Right ventricle myocardium inferior (tissue), 1 donor: Measurements from ENCODE around the gene PFDN5. TPM values are rescaled to one million over a fixed set of nuclear protein-coding genes. Genes with fewer than 3 reads are reported as not detected.

Experiments used
- ATAC-seq: fragments of 200-7000 bp; cut with Tn5 transposase; one replicate; pipeline ENCODE4 v1.9.1; 2020; ENCODE audit warnings: mild to moderate bottlenecking, moderate library complexity
- DNase-seq: peaks from one replicate; pipeline ENCODE4 v3.0.0; 2021; ENCODE audit errors: missing footprints
- intact Hi-C: fragments of 100-400 bp; cut with DNase I; formaldehyde crosslinking; loops from one replicate; pipeline ENCODE4 v1.11.0; 2022
- long read RNA-seq: library from polyadenylated mRNA; unstranded; transcript quantifications from one replicate; pipeline ENCODE4 v2.0.0, GENCODE V29; 2021
- total RNA-seq: library from RNA; stranded (reverse); fragmentation: NEBNext Ultra II Directional; extraction: Animal tissue kit (Norgen Biotek cat#: 25700); gene quantifications from one replicate; pipeline ENCODE4 v1.2.1, GENCODE V29; 2021
- donor health status: DM: no; HTN: yes; CAD: no; lungs with severe emphysema.

PFDN5 gene
- 392 TPM for total RNA-seq
- long read RNA-seq, transcript PFDN5-203 (4 exons, 478 nt) = minor isoform, 11 of 130 reads
- long read RNA-seq, transcript PFDN5-214 (6 exons, 847 nt) = major isoform, 107 of 130 reads
- long read RNA-seq, partial matches to known transcripts = 0 of 130 reads
- long read RNA-seq, other reads (novel, unspliced or antisense) = 9 of 130 reads

DNA sequence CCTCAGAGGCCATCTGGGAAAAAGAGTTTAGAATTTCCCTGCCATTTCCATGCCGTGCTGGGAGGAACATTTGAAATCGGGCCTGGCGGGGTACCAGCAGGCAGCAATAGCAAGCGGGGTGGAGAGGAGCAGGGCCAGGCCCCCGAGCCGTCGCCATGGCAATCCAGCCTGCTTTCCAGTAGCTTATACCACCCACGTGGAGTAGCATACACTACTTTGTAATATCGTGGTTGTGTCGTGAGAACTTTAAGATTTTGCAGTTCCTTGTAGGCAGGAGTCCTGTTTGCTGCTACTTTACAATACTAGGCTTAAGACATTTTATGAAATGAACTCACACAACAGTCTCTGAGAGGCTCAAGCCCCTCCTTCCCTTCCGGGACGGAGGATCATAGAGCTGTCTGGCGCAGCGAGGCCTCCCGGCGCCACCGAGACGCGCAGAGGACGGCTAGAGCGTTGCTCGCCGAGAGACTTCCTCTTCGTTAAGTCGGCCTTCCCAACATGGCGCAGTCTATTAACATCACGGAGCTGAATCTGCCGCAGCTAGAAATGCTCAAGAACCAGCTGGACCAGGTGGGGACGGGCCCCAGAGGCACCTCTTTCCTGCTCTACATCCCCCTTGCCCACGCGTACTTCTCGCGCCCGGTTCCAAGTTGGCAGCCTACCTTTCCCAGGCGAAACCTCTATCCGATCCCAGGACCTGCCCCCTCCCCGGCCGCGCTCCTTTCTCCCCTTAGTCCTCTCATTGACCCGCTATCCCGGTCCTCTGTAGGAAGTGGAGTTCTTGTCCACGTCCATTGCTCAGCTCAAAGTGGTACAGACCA lies at the start of gene PFDN5:
Gene PFDN5, plus strand, starts transcription at position 473 of the 821 bp plus-strand sequence. Its CDS starts 26 bp downstream, at position 499.
- DNase-seq (peak; percentile 94), ATAC-seq (peak; percentile 95)
- intact Hi-C loops = loop anchor here (5.0 kb wide), 2 partner anchors 43 to 228 kb away; a partner anchor contains a TSS

DNA sequence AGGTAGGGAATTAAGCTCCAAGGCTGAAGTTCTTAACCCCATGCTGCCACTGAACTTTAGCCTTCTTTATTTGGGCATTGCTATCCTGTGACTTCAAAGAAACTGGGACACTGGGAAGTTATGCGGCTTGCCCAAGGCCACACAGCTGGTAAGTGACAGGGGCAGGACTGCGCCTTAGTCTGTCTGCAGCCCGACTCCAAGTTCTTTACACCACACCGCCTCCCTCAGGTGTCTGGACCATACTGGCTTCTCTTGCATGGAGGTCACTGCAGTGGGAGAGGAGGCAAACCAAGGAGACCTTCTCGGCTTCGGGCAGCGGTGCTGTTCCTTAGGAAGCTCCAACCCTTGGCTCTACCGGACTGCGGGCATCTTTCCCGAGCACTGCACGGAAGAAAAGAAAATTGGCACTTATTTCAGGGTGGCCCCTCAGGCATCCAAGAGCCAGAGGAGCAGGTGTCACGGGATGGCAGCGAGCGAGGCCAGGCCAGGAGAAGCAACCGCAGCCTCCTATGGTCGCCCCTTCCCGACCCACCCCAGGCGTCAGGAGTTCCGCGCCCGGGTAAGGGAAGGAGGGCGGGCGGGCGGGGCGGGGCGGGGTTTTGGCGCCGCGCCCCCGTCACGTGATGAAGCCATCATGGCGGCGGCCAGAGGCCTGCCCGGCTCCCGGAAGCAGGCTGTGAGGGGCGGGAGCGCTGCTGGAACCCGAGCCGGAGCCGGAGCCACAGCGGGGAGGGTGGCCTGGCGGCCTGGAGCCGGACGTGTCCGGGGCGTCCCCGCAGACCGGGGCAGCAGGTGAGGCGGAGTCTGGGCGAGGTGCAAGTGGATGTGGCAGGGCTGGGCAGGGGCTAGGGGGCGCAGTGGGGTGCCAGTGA lies 43.6 kb upstream of the PFDN5 start:
- intact Hi-C loops = loop anchor here (2.0 to 5.0 kb wide), 3 partner anchors 31 to 46 kb away; partner anchors contain the start of genes MYG1 and PFDN5

DNA sequence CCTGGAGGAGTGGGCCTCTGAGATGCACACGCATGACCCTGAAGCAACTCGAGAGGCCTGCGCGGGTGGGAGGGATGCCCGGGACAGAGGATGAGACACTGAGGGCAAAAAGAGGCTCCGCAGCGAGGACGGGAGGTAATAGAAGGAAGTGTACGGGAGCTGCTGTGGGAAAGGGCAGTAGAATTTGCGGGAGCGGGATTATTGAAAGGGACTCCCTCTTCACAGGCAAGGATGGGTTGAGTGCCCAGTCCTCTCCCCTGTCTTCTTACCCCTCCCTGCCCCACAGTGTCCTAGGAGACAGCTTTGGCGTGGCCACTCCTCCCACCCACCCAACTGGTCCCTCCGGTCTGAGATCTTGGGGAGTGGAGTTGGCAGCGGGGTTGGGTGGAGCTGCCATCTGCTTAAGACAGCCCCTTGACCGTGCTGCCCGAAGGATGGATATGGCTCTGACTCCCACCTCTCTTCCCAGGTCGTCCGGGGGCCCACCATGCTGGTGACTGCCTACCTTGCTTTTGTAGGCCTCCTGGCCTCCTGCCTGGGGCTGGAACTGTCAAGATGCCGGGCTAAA lies 42.9 kb upstream of the PFDN5 start:
- DNase-seq (no peak), ATAC-seq (peak; percentile 1)
- intact Hi-C loops = loop anchor here (2.0 to 5.0 kb wide), 2 partner anchors 38 to 45 kb away; partner anchors contain the start of genes MYG1 and PFDN5

More for the DNA sequence above, 43.6 kb upstream of the PFDN5 start:
- ATAC-seq = peak; percentile 94
- peak; percentile 89 for DNase-seq

DNA sequence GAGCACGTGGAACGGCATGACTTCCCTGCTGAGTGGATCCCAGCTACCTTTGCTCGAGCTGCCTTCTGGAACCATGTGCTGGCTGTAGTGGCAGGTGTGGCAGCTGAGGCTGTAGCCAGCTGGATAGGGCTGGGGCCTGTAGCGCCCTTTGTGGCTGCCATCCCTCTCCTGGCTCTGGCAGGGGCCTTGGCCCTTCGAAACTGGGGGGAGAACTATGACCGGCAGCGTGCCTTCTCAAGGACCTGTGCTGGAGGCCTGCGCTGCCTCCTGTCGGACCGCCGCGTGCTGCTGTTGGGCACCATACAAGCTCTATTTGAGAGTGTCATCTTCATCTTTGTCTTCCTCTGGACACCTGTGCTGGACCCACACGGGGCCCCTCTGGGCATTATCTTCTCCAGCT lies 42.0 kb upstream of the PFDN5 start:
- DNase-seq (no peak), ATAC-seq (no peak)
- intact Hi-C loops = loop anchor here (2.0 to 5.0 kb wide), 2 partner anchors 38 to 44 kb away; partner anchors contain the start of genes MYG1 and PFDN5

DNA sequence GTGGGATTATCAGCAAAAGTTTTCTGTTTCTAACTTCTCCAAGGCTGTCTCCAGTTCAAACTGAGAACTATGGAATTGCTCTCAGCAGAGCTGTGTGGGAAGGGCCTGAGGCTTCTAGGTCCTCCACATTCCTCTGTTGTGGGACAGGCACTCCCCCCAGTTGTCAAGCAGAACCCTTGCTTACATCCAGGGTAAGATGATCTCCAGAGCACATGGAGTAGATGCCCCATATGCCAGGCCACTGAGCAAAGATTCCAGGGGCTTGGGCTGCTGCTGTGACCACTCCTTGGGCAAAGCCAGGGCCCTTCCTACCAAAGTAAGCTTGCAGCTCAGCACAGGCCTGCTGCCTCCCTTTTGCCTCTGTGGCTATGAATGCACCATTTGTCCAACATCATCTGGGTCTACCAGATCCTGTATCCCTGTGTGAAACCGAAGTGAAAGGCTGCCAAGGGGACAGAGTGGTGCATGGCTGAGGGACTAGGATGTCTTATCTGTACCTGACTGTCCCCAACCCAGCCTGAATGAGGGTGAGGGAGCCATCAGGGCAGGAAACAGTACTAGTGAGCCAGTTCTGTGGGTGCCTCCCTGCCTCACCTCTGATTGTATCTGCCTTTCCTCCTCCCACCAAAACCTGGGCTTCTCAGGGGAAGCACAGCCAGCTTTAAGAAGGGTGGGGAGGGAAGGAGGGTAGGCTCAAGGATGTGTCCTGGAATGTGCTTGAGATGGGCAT lies 40.4 kb upstream of the PFDN5 start:
- ATAC-seq = no peak
- no peak for DNase-seq
- intact Hi-C loops = loop anchor here (5.0 kb wide), 1 partner anchor 42 kb away; the partner anchor contains the start of genes MYG1 and PFDN5

DNA sequence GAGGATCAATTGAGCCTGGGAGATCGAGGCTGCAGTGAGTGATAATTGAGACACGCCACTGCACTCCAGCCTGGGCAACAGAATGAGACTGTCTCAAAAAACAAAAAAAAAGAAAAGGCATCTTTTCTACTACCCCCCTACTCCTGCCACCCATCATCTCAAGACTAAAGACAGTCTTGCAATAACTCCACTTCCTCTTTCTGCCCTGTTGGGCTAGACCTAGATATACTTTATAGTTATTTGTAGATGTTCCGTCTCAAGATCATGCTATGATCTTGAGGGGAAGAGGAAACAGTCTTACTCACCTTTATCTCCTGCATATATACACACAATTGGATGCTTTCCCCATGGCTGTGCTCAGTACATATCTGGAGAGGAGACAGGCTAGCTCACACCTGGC lies 39.3 kb upstream of the PFDN5 start:
- ATAC-seq (no peak), DNase-seq (no peak)
- intact Hi-C loops = no loop called here

DNA sequence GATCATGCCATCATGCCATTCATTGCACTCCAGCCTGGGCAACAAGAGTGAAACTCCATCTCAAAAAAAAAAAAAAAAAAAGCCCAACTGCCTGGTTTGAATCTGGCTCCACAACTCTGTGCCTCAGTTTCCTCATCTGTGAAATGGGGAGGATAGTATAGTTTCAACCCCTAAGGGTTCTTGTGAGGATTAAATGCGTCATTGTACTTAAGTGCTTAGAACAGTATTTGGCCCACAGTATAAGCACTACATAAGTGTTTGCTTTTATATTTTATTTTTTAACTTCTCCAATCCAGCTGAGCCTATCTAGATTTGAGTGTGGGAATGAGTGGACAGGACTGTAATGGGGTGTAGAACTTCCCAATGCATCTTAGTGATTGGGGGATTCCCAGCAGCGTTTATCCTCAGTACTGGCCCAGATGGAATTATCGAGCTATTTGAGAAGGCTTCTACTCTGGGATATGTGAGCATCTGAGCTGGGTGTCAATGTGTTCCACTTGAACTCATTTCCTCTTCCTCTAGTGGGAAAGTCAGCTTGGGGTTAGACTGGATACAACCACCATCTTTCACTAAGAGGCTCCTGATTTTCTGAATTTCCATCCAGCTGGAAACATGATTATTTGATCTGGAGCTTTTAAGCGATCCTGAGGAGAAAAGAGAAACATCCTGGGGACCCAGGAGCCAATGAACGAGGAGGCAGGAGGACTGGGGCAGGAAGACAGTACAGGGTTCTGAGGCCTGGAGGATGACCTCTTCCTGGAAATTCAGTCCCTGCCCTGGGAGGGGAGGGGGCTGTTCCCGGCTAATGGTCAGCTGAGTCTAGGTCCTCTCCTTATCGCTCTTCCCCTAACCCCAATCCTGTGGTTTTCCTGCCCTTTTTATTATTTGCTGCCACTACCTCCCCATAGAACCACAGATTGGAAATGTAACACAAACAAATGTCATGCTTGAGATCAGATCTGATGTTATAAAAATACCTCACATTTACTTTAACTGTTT lies 36.5 kb upstream of the PFDN5 start:
- DNase-seq (no peak), ATAC-seq (no peak)
- intact Hi-C loops = no loop called here

DNA sequence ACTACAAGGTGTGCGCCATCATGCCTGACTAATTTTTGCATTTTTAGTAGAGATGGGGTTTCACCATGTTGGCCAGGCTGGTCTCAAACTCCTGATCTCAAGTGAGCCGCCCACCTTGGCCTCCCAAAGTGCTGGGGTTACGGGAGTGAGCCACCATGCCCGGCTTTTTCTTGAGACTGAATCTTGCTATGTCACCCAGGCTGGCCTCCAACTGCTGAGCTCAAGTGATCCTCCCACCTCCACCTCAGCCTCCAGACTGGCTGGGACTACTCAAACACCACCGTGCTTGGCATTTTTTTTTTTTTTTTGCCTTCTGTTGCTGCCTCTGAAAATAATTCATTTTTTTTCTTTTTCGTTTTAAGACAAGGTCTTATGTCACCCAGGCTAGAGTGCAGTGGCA lies 35.5 kb upstream of the PFDN5 start:
- ATAC-seq = no peak
- no peak for DNase-seq
- intact Hi-C loops = no loop called here

DNA sequence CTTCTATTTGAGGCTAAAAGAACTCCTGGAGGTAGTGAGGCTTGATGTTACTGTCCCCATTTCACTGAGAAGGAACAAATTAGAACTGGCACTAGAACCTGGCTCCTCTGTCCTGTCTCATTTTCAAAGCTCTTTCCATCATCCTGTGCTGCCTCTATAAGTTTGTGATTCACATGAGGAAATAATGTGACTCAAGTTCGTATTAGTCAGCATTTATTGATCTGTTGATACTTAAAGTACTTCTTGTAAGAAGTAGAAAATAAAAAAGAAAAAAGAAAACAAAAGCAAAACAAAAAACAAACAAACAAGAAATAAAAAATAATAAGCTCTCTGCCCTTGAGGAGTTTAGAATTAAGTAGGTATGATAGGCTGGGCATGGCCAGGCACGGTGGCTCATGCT lies 29.6 kb upstream of the PFDN5 start:
- DNase-seq = no peak
- ATAC-seq = no peak
- intact Hi-C loops = loop anchor here (5.0 kb wide), 1 partner anchor 48 kb away; no protein-coding TSS in a partner anchor

DNA sequence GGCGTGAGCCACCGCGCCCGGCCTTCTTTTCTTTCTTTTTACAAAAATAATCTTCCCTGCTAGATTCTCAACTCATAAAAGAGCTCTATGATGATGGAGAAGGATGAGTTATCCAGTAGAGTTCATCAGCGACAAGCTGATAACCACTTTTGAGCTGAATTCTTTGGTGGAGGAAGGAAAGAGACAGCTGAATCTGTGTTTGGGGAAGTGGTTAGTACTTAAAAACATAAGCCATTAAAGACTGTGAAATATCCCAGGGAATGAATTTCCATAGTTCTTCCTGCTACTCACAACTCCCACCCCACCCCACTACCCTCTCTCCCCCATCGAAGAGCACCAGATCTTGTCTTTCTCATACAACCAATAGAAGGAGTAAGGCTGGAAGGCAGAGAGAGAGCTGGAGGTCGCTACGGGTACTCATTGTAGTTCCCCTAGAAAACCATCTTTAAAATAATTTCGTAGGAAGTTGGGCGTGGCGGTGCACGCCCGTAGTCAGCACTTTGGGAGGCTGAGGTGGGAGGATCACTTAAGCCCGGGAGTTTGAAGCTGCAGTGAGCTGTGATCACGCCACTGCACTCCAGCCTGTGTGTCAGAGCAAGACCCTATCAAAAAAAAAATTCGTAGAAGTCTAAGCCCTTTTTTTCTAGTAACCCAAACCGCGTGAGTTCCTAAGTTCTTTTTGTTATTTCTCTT lies 27.9 kb upstream of the PFDN5 start:
- intact Hi-C loops = loop anchor here (5.0 kb wide), 1 partner anchor 50 kb away; no protein-coding TSS in a partner anchor
- peak; percentile 55 for ATAC-seq
- no peak for DNase-seq

DNA sequence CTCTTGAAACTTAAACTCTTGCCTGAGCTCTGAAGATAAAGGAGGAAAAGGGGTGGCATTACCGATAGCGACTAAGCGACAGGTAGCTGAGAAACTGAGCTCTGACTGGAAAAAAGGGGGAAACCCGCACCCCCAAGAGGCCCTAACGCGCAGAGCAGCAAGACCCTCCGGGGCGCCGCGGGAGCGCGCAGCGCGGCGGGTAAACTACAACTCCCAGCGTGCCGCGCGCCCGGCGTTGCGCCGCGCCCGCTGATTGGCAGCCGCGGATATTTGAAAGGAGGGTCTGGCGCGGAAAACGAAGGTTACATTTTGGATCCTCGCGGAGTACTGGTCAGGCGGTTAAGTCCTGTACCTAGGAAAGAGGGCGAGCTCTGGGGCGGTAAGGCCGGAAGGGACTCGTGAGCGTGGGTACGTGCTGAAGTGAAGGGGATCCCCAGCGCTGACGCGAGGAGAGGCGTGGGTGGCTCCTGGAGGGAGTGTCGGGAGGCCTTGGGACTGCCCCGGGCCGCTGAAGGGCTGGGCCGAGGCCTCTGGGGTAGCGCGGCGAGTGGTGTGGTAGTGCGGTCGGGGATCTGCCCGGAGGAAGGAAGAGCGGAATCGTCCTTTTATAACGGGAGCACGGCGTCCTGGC lies 27.2 kb upstream of the PFDN5 start, which contains the start of gene ESPL1:
Gene ESPL1, plus strand, starts transcription at position 301 of the 631 bp plus-strand sequence. CDS start 468 bp downstream, outside the sequence.
- DNase-seq (peak; percentile 86), ATAC-seq (peak; percentile 94)
- intact Hi-C loops = loop anchor here (5.0 kb wide), 1 partner anchor 51 kb away; no protein-coding TSS in a partner anchor

DNA sequence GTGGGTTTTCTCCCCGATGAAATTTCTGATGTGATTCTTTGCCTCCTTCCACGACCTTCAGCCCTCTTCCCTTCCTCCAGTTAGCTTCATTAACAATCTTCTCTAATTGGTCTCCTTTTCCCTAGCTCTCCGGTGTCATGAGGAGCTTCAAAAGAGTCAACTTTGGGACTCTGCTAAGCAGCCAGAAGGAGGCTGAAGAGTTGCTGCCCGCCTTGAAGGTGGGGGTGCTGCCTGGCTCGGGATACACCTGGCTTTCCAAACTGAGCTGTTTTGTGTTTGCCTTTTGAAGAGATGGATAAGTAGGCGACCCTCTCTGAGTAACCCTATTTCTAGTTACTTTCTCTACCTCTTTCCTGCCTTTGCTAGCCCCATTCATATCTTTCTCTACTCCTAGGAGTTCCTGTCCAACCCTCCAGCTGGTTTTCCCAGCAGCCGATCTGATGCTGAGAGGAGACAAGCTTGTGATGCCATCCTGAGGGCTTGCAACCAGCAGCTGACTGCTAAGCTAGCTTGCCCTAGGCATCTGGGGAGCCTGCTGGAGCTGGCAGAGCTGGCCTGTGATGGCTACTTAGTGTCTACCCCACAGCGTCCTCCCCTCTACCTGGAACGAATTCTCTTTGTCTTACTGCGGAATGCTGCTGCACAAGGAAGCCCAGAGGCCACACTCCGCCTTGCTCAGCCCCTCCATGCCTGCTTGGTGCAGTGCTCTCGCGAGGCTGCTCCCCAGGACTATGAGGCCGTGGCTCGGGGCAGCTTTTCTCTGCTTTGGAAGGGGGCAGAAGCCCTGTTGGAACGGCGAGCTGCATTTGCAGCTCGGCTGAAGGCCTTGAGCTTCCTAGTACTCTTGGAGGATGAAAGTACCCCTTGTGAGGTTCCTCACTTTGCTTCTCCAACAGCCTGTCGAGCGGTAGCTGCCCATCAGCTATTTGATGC lies 26.4 kb upstream of the PFDN5 start:
- no peak for ATAC-seq
- intact Hi-C loops = loop anchor here (5.0 kb wide), 1 partner anchor 52 kb away; no protein-coding TSS in a partner anchor
- DNase-seq = no peak

DNA sequence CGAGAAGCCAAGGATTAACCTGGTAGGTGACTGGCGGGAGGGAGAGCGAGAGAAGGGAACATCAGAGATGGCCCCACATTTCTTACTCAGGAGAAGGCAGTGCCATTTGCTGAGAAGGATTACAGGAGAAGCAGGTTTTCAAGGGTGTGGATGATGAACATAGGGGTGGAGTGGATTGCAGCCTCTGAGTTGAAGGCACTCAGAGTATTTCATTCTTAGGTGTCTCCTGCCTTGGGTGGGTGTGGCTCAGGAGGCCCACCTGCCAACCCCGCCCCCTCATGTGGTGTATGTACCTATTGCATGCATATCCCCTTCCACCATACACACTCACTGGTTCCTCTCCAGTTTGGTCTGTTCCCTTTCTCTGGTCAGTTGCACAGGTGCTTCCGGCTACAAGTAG lies 20.9 kb upstream of the PFDN5 start:
- intact Hi-C loops = no loop called here
- ATAC-seq = no peak
- DNase-seq = no peak

DNA sequence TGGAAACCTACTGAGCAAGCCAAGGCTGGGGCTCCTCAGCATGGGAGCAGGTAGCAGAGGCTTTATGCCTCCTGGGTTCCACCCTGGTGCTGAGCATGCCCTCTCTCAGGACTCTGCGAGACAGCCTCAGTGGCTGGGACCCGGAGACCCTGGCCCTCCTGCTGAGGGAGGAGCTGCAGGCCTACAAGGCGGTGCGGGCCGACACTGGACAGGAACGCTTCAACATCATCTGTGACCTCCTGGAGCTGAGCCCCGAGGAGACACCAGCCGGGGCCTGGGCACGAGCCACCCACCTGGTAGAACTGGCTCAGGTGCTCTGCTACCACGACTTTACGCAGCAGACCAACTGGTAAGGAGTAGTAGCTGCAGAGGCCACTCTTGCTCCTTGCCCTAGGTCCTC lies 18.8 kb upstream of the PFDN5 start:
- DNase-seq = no peak
- ATAC-seq = no peak
- intact Hi-C loops = no loop called here
